OCI-LY3 (cell line): ENCODE results near the gene POLR1G.

ENCODE experiments used
- H2AFZ ChIP-seq: fragments of 200-600, 300-600 bp; shearing (Covaris generic); 2 replicates; pipeline ENCODE4 v1.6.0; 2014; ENCODE audit warnings: antibody characterized with exemption, low read depth, low read length
- H3K27ac ChIP-seq: fragments of 200-600, 300-600 bp; sonication (generic); 2 replicates; pipeline ENCODE4 v1.5.1; 2014; ENCODE audit warnings: mild to moderate bottlenecking, low read length, moderate library complexity, mixed read lengths
- H3K27me3 ChIP-seq: fragments of 200-600, 300-600 bp; sonication (generic); 2 replicates; pipeline ENCODE4 v1.6.1; 2014; ENCODE audit warnings: low read depth, low read length, mixed read lengths
- H3K36me3 ChIP-seq: fragments of 200-600, 300-600 bp; sonication (generic); replicated peaks from 2 replicates; pipeline ENCODE3; 2014; ENCODE audit warnings: low read depth, low read length, mixed read lengths
- H3K4me1 ChIP-seq: fragments of 300-600, 200-600 bp; sonication (generic); 2 replicates; pipeline ENCODE4 v1.6.1; 2014; ENCODE audit warnings: low read length, mixed read lengths
- H3K4me2 ChIP-seq: fragments of 200-600, 300-600 bp; sonication (generic); 2 replicates; pipeline ENCODE4 v1.6.1; 2014; ENCODE audit warnings: low read length, mixed read lengths
- H3K4me3 ChIP-seq: fragments of 300-600, 200-600 bp; sonication (generic); 2 replicates; pipeline ENCODE4 v1.5.1; 2014; ENCODE audit warnings: antibody characterized with exemption, mild to moderate bottlenecking, low read length, moderate library complexity
- H3K79me2 ChIP-seq: fragments of 300-600, 200-600 bp; shearing (Covaris generic); 2 replicates; pipeline ENCODE4 v1.6.1; 2014; ENCODE audit warnings: mild to moderate bottlenecking, low read length, mixed read lengths
- H3K9ac ChIP-seq: fragments of 300-600, 200-600 bp; shearing (Covaris generic); 2 replicates; pipeline ENCODE4 v1.6.0; 2014; ENCODE audit warnings: mild to moderate bottlenecking, low read length, moderate library complexity
- H3K9me3 ChIP-seq: fragments of 200-600, 300-600 bp; shearing (Covaris generic); 2 replicates; pipeline ENCODE4 v1.6.1; 2014; ENCODE audit warnings: low read length, mixed read lengths; ENCODE audit not compliant: insufficient read depth
- H4K20me1 ChIP-seq: fragments of 200-600, 300-600 bp; sonication (generic); 2 replicates; pipeline ENCODE4 v1.6.1; 2016; ENCODE audit warnings: low read length, mixed read lengths; ENCODE audit not compliant: insufficient read depth
- EZH2phosphoT487 ChIP-seq: fragments of 200-600 bp; shearing (Covaris generic); IDR thresholded peaks from 2 replicates; pipeline ENCODE4 v1.6.1; 2018; ENCODE audit warnings: antibody characterized with exemption, mixed run types, low read depth
- TF ChIP-seq, protein P1 (sequence below): fragments of 200-600, 300-600 bp; sonication (generic); IDR thresholded peaks from 2 replicates; pipeline ENCODE4 v1.5.1; 2014; ENCODE audit warnings: antibody characterized with exemption, low read length, low read depth

The POLR1G gene

GRCh38 chr19:45421947-45422498 lies 15.6 kb downstream of the POLR1G start:
- Histone ChIP-seq H3K9me3 (no peaks in the 10 kb centered on the region), H3K4me1 (peaks cover 32% of the 10 kb centered on the region), H3K79me2 (peaks cover 17% of the 10 kb centered on the region), H4K20me1 (no peaks in the 10 kb centered on the region), H3K36me3 (peaks cover 20% of the 10 kb centered on the region), H3K9ac (no peak overlapping the region), H3K27ac (no peak overlapping the region), H2AFZ (no peak overlapping the region), H3K4me2 (no peak overlapping the region), H3K4me3 (no peak overlapping the region), H3K27me3 (no peaks in the 10 kb centered on the region)
- no peak for TF ChIP-seq EZH2phosphoT487
- TF ChIP-seq, protein P1, sequence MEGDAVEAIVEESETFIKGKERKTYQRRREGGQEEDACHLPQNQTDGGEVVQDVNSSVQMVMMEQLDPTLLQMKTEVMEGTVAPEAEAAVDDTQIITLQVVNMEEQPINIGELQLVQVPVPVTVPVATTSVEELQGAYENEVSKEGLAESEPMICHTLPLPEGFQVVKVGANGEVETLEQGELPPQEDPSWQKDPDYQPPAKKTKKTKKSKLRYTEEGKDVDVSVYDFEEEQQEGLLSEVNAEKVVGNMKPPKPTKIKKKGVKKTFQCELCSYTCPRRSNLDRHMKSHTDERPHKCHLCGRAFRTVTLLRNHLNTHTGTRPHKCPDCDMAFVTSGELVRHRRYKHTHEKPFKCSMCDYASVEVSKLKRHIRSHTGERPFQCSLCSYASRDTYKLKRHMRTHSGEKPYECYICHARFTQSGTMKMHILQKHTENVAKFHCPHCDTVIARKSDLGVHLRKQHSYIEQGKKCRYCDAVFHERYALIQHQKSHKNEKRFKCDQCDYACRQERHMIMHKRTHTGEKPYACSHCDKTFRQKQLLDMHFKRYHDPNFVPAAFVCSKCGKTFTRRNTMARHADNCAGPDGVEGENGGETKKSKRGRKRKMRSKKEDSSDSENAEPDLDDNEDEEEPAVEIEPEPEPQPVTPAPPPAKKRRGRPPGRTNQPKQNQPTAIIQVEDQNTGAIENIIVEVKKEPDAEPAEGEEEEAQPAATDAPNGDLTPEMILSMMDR, result no peak

DNA sequence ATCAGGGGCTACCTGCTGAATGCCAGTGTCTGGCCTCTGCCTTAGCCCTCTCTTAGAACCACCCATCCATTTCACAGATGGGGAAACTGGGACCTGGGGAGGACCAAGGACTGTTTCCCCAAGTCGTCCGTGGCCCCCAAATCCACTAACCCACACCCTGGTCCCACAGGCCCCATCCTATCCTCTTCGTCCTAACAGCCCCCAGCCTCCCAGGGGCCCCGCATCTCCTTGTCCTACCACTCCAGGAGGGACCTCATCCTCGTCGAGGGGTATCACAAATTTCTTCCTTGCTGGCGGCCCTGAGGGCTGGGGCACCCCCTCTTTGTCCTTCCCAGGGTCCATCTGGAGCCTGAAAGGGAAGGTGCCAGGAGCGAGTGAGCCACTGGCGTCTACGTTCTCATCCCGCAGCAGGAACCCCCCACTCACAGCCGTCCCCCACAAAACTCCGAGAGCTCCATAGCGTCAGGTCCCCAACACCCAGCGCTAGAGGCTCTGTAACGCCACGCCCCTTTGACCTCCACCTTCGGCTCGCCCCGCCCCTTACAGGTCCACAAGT lies 16.7 kb downstream of the POLR1G start:
- H3K9me3 ChIP-seq, result no peaks in the 10 kb centered on the region
- no peak overlapping the region for H2AFZ ChIP-seq
- TF ChIP-seq, protein P1, result no peak
- no peak for TF ChIP-seq EZH2phosphoT487
- H4K20me1 ChIP-seq, result no peaks in the 10 kb centered on the region
- H3K9ac ChIP-seq, result peak overlapping the region; percentile 90
- H3K4me2 ChIP-seq, result peak overlapping the region; percentile 80
- peaks cover 34% of the 10 kb centered on the region for H3K4me1 ChIP-seq
- peak overlapping the region; percentile 78 for H3K27ac ChIP-seq
- H3K36me3 ChIP-seq, result peaks cover 16% of the 10 kb centered on the region
- H3K27me3 ChIP-seq, result no peaks in the 10 kb centered on the region
- H3K79me2 ChIP-seq, result peaks cover 17% of the 10 kb centered on the region
- peak overlapping the region; percentile 77 for H3K4me3 ChIP-seq

- Histone ChIP-seq H3K9ac (peak within 1 kb of the TSS; percentile 90), H4K20me1 (no peaks in the 10 kb centered on the region), H3K36me3 (peaks cover 16% of the 10 kb centered on the region), H3K27ac (peak within 1 kb of the TSS; percentile 78), H3K27me3 (no peaks in the 10 kb centered on the region), H3K4me2 (peak within 1 kb of the TSS; percentile 80), H2AFZ (peak within 1 kb of the TSS; percentile 40), H3K4me1 (peaks cover 32% of the 10 kb centered on the region), H3K4me3 (peak within 1 kb of the TSS; percentile 77), H3K79me2 (peaks cover 17% of the 10 kb centered on the region), H3K9me3 (no peaks in the 10 kb centered on the region)
- TF ChIP-seq EZH2phosphoT487, result no peak
- TF ChIP-seq, protein P1, result no peak
Observed at GRCh38 chr19:45423589-45424190, 17.2 kb downstream of the POLR1G start, which contains the start of gene ERCC1. ERCC1 (minus strand) TSS chr19:45423917; CDS start chr19:45423374, 543 bp downstream.
